Astrocyte (in vitro differentiated cells and primary cell): ENCODE data around the gene SIGLEC6. TPM values are rescaled to one million over a fixed set of nuclear protein-coding genes. Genes with fewer than 3 reads are reported as not detected.
A peak's percentile ranks its signal among the peaks of the same experiment; 100 is the strongest.

Experiments
- DNase-seq: peaks from one replicate; pipeline ENCODE4 v3.0.0-alpha.2; 2010; ENCODE audit warnings: low read depth
- FAIRE-seq: peaks from 2 replicates; lab custom pipeline; 2011; peaks lifted over from hg19 to GRCh38; lab: Jason Lieb, UNC
- H2AFZ ChIP-seq: 2 replicates; pipeline ENCODE4 v1.6.0; 2012; ENCODE audit warnings: low read depth, low read length, inconsistent platforms
- H3K27ac ChIP-seq: 2 replicates; pipeline ENCODE4 v1.5.1; 2011; ENCODE audit warnings: low read depth, low read length, inconsistent platforms
- H3K27me3 ChIP-seq: 2 replicates; pipeline ENCODE4 v1.6.0; 2011; ENCODE audit warnings: low read length, inconsistent platforms; ENCODE audit not compliant: insufficient read depth
- H3K36me3 ChIP-seq: 2 replicates; pipeline ENCODE4 v1.5.1; 2011; ENCODE audit warnings: low read length, inconsistent platforms; ENCODE audit not compliant: insufficient read depth
- H3K4me1 ChIP-seq: 2 replicates; pipeline ENCODE4 v1.5.1; 2011; ENCODE audit warnings: low read length, inconsistent platforms; ENCODE audit not compliant: insufficient read depth
- H3K4me2 ChIP-seq: 2 replicates; pipeline ENCODE4 v1.6.0; 2012; ENCODE audit warnings: low read length, inconsistent platforms
- H3K4me3 ChIP-seq: 2 replicates; pipeline ENCODE4 v1.5.1; 2011; ENCODE audit warnings: low read depth, mild to moderate bottlenecking, low read length, inconsistent platforms; ENCODE audit not compliant: insufficient read depth
- H3K79me2 ChIP-seq: 2 replicates; pipeline ENCODE4 v1.6.0; 2012; ENCODE audit warnings: mild to moderate bottlenecking, low read length, inconsistent platforms; ENCODE audit not compliant: insufficient read depth
- H3K9ac ChIP-seq: 2 replicates; pipeline ENCODE4 v1.6.0; 2012; ENCODE audit warnings: mild to moderate bottlenecking, low read length, inconsistent platforms
- H3K9me3 ChIP-seq: 2 replicates; pipeline ENCODE4 v1.5.1; 2012; ENCODE audit warnings: low read depth, mild to moderate bottlenecking, low read length, inconsistent platforms; ENCODE audit not compliant: insufficient read depth
- H4K20me1 ChIP-seq: 2 replicates; pipeline ENCODE4 v1.6.0; 2012; ENCODE audit warnings: low read length, inconsistent platforms; ENCODE audit not compliant: insufficient read depth
- H3K27ac Mint-ChIP-seq: one replicate; pipeline ENCODE4 v1.8.0; 2021; ENCODE audit warnings: mild to moderate bottlenecking, mixed read lengths; ENCODE audit not compliant: unreplicated experiment
- H3K27me3 Mint-ChIP-seq: one replicate; pipeline ENCODE4 v1.8.0; 2021; ENCODE audit warnings: low read depth, mixed read lengths; ENCODE audit not compliant: unreplicated experiment
- H3K36me3 Mint-ChIP-seq: one replicate; pipeline ENCODE4 v1.8.0; 2021; ENCODE audit warnings: low read depth, mixed read lengths; ENCODE audit not compliant: unreplicated experiment
- H3K4me1 Mint-ChIP-seq: one replicate; pipeline ENCODE4 v1.8.0; 2021; ENCODE audit warnings: low read depth, mixed read lengths; ENCODE audit not compliant: unreplicated experiment
- H3K4me3 Mint-ChIP-seq: one replicate; pipeline ENCODE4 v1.8.0; 2021; ENCODE audit warnings: mild to moderate bottlenecking, moderate library complexity, mixed read lengths; ENCODE audit not compliant: unreplicated experiment
- H3K9me3 Mint-ChIP-seq: one replicate; pipeline ENCODE4 v1.8.0; 2021; ENCODE audit warnings: mild to moderate bottlenecking, mixed read lengths; ENCODE audit not compliant: unreplicated experiment
- EZH2 ChIP-seq: IDR thresholded peaks from 2 replicates; pipeline ENCODE4 v1.6.1; 2012; ENCODE audit warnings: mild to moderate bottlenecking, low read length, inconsistent platforms; ENCODE audit not compliant: insufficient read depth
- total RNA-seq: library from RNA; stranded (reverse); gene quantifications from 2 replicates; pipeline ENCODE4 v1.2.1, GENCODE V29; 2021
- TF ChIP-seq, protein P1 (sequence below): IDR thresholded peaks from 2 replicates; pipeline ENCODE4 v1.5.1; 2011; ENCODE audit warnings: low read depth, mild to moderate bottlenecking, inconsistent platforms, low read length, moderate library complexity; ENCODE audit not compliant: insufficient read depth

Gene SIGLEC6
- total RNA-seq, 1 donor from 2014 or later, result not detected

DNA sequence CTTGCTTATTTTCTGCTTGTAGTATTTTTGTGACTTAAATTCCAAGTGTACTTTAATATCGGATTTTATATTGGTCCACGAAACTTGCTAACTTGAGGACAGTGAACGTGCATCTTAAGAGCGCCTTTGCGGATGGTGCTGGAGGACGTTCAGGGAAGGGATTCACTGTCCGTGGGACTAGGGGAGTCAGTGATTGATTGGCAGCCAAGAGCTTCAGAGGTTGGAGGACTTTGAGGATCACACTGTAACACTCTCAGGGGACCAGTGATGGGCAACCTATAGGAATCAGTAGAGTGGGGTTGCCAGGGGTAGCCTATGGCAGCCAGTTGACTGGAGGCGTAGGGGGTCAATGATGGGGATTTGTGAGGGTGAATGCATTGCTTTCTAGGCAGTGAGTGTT lies 40.1 kb upstream of the SIGLEC6 start:
- peak overlapping the region; percentile 92 for H3K9ac ChIP-seq
- no peaks in the 10 kb centered on the region for H3K9me3 ChIP-seq
- no peak for DNase-seq
- H3K4me2 ChIP-seq, result peak overlapping the region; percentile 94
- peak overlapping the region; percentile 77 for H3K4me3 ChIP-seq
- FAIRE-seq, result no peak
- H4K20me1 ChIP-seq, result peaks cover 8% of the 10 kb centered on the region
- H3K79me2 ChIP-seq, result peaks cover 34% of the 10 kb centered on the region
- peaks cover 15% of the 10 kb centered on the region for H3K4me1 ChIP-seq
- Mint-ChIP-seq H3K9me3 (no peaks in the 10 kb centered on the region), H3K4me1 (peaks cover 18% of the 10 kb centered on the region), H3K27me3 (peaks cover 12% of the 10 kb centered on the region), H3K36me3 (peaks cover 5% of the 10 kb centered on the region), H3K4me3 (peak overlapping the region; percentile 93), H3K27ac (peak overlapping the region; percentile 86)
- H3K36me3 ChIP-seq, result peaks cover 6% of the 10 kb centered on the region
- peak overlapping the region; percentile 76 for H3K27ac ChIP-seq
- TF ChIP-seq EZH2, result no peak
- TF ChIP-seq, protein P1, sequence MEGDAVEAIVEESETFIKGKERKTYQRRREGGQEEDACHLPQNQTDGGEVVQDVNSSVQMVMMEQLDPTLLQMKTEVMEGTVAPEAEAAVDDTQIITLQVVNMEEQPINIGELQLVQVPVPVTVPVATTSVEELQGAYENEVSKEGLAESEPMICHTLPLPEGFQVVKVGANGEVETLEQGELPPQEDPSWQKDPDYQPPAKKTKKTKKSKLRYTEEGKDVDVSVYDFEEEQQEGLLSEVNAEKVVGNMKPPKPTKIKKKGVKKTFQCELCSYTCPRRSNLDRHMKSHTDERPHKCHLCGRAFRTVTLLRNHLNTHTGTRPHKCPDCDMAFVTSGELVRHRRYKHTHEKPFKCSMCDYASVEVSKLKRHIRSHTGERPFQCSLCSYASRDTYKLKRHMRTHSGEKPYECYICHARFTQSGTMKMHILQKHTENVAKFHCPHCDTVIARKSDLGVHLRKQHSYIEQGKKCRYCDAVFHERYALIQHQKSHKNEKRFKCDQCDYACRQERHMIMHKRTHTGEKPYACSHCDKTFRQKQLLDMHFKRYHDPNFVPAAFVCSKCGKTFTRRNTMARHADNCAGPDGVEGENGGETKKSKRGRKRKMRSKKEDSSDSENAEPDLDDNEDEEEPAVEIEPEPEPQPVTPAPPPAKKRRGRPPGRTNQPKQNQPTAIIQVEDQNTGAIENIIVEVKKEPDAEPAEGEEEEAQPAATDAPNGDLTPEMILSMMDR, result no peak
- H3K27me3 ChIP-seq, result no peaks in the 10 kb centered on the region
- peak overlapping the region; percentile 65 for H2AFZ ChIP-seq

DNA sequence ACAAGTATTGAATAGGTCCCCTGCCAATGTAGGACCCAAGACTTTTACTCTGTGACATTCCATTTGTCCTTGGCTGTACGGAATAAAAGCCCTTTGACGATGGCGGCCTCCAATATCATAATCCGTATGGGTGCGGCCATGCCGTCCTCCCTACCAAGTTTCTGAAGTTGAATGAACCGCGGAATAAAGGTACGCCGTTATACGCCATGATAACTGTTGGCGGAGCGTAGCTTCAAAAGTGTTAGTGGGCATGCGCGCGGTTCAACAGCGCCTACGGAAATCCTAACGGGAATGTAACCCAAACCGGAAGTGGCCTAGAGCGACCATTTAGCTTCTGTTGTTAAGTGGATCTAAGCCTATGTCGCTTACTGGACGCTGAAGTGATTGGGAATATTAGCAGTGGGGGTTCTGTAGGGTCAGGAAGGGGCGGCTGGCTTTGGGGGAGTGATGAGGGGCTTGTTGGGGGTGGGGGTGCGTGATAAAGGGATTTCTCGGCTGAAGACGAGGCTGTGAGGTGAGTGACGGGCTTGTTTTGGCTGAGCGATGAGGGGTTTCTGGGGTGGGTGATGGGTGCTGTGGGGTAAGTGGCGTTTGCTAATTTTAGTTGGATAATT lies 39.6 kb upstream of the SIGLEC6 start, which contains the start of gene ZNF175:
Gene ZNF175, plus strand, starts transcription at position 322 of the 614 bp plus-strand sequence. CDS start 2,047 bp downstream, outside the sequence.
- H3K27ac ChIP-seq, result peak within 1 kb of the TSS; percentile 76
- peaks cover 4% of the 10 kb centered on the region for H4K20me1 ChIP-seq
- FAIRE-seq (peak; percentile 96), DNase-seq (peak; percentile 91)
- H2AFZ ChIP-seq, result peak within 1 kb of the TSS; percentile 65
- TF ChIP-seq, protein P1, result no peak
- no peak for TF ChIP-seq EZH2
- H3K36me3 Mint-ChIP-seq, result peaks cover 3% of the 10 kb centered on the region
- peaks cover 18% of the 10 kb centered on the region for H3K4me1 Mint-ChIP-seq
- peaks cover 30% of the 10 kb centered on the region for H3K79me2 ChIP-seq
- peak within 1 kb of the TSS; percentile 92 for H3K9ac ChIP-seq
- H3K9me3 ChIP-seq, result no peaks in the 10 kb centered on the region
- H3K27me3 Mint-ChIP-seq, result peaks cover 16% of the 10 kb centered on the region
- H3K4me3 ChIP-seq, result peak within 1 kb of the TSS; percentile 77
- H3K4me1 ChIP-seq, result peaks cover 15% of the 10 kb centered on the region
- peaks cover 6% of the 10 kb centered on the region for H3K36me3 ChIP-seq
- no peaks in the 10 kb centered on the region for H3K27me3 ChIP-seq
- peak within 1 kb of the TSS; percentile 93 for H3K4me3 Mint-ChIP-seq
- H3K9me3 Mint-ChIP-seq, result no peaks in the 10 kb centered on the region
- H3K27ac Mint-ChIP-seq, result peak within 1 kb of the TSS; percentile 86
- H3K4me2 ChIP-seq, result peak within 1 kb of the TSS; percentile 94

DNA sequence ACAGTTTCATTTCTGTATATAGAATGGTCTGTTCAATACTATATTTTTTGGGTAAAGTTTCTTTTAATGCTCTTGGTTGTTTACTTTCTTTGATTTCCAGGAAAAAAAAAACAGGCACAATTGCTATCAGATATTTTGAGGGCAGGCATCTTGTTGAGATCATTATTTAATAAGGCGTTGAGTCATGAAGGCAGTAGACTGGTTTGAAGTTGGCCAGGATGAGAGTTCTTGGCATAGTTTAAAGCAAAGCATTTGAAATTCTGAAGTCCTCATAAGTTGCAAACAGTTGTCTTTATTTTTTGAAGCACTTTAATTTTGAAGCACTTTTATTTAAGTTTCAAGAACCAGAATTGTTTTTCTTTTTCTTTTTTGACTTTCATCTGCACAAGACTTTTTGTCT lies 37.0 kb upstream of the SIGLEC6 start:
- no peaks in the 10 kb centered on the region for H3K9me3 Mint-ChIP-seq
- no peak overlapping the region for H3K4me3 Mint-ChIP-seq
- H3K4me1 Mint-ChIP-seq, result peaks cover 15% of the 10 kb centered on the region
- H3K36me3 Mint-ChIP-seq, result no peaks in the 10 kb centered on the region
- no peak overlapping the region for H3K4me3 ChIP-seq
- H3K27ac ChIP-seq, result no peak overlapping the region
- H3K27me3 ChIP-seq, result peaks cover 2% of the 10 kb centered on the region
- DNase-seq (no peak), FAIRE-seq (no peak)
- H3K36me3 ChIP-seq, result no peaks in the 10 kb centered on the region
- H3K4me1 ChIP-seq, result peaks cover 13% of the 10 kb centered on the region
- no peak overlapping the region for H3K9ac ChIP-seq
- H3K27ac Mint-ChIP-seq, result no peak overlapping the region
- peaks cover 2% of the 10 kb centered on the region for H4K20me1 ChIP-seq
- H2AFZ ChIP-seq, result no peak overlapping the region
- no peak overlapping the region for H3K4me2 ChIP-seq
- no peak for TF ChIP-seq EZH2
- TF ChIP-seq, protein P1, result no peak
- no peaks in the 10 kb centered on the region for H3K9me3 ChIP-seq
- peaks cover 42% of the 10 kb centered on the region for H3K27me3 Mint-ChIP-seq
- peaks cover 16% of the 10 kb centered on the region for H3K79me2 ChIP-seq
